ENCODE measurements around the gene IRGC.

- no peak for TF ChIP-seq EZH2 (optimal IDR thresholded peaks at IDR 0.05; ENCODE audit: low read depth, low read length)
- TF ChIP-seq EZH2phosphoT487 (IDR thresholded peaks at IDR 0.05; ENCODE audit: low read length): no peak
Observed at GRCh38 chr19:43675269-43675879, 40.5 kb upstream of the IRGC start.

Data from MM.1S (cell line).